DMS 273 (cell line): Measurements from ENCODE around the gene F8A1.
A peak's percentile ranks its signal among the peaks of the same experiment; 100 is the strongest.
"Not testable (repeated sequence)": the region's sequence is repeated elsewhere in the genome, so short reads cannot be mapped to it uniquely, and the experiment has no call there.

Experiments used
- DNase-seq: peaks from one replicate; lab custom pipeline; 2025; ENCODE audit not compliant: unreplicated experiment; lab: John Stamatoyannopoulos, UW

F8A1 gene

GRCh38 chrX:154886069-154886788 lies at the start of gene F8A1:
TSS of gene F8A1 (plus strand) at chrX:154886355. CDS start at chrX:154886375, 20 bp downstream.
- not testable (repeated sequence) for DNase-seq

GRCh38 chrX:154840856-154841255 lies 45.3 kb upstream of the F8A1 start:
- DNase-seq, result peak; percentile 72

- DNase-seq, result no peak
Observed at GRCh38 chrX:154850957-154851611, 35.1 kb upstream of the F8A1 start.

GRCh38 chrX:154855256-154855655 lies 30.9 kb upstream of the F8A1 start:
- DNase-seq, result no peak

- DNase-seq, result not testable (repeated sequence)
Observed at GRCh38 chrX:154868522-154868921, 17.6 kb upstream of the F8A1 start.

GRCh38 chrX:154873329-154873728 lies 12.8 kb upstream of the F8A1 start:
- no peak for DNase-seq

- not testable (repeated sequence) for DNase-seq
Observed at GRCh38 chrX:154884069-154884468, 2.1 kb upstream of the F8A1 start.

GRCh38 chrX:154885057-154885456 lies 1.1 kb upstream of the F8A1 start:
- DNase-seq, result not testable (repeated sequence)

GRCh38 chrX:154885549-154885948 lies 606 bp upstream of the F8A1 start:
- not testable (repeated sequence) for DNase-seq

- not testable (repeated sequence) for DNase-seq
Observed at GRCh38 chrX:154886789-154887221, 650 bp downstream of the F8A1 start.

- DNase-seq, result peak; percentile 66
Observed at GRCh38 chrX:154890990-154891639, 5.0 kb downstream of the F8A1 start.

GRCh38 chrX:154892296-154892695 lies 6.1 kb downstream of the F8A1 start:
- DNase-seq, result no peak

- DNase-seq, result no peak
Observed at GRCh38 chrX:154900323-154900722, 14.2 kb downstream of the F8A1 start.

GRCh38 chrX:154902408-154902807 lies 16.3 kb downstream of the F8A1 start:
- DNase-seq, result no peak

GRCh38 chrX:154908821-154909220 lies 22.7 kb downstream of the F8A1 start:
- no peak for DNase-seq

GRCh38 chrX:154910048-154910447 lies 23.9 kb downstream of the F8A1 start:
- not testable (repeated sequence) for DNase-seq

GRCh38 chrX:154910528-154910927 lies 24.4 kb downstream of the F8A1 start:
- not testable (repeated sequence) for DNase-seq

- DNase-seq, result no peak
Observed at GRCh38 chrX:154914052-154914451, 27.9 kb downstream of the F8A1 start.

GRCh38 chrX:154918060-154918483 lies 31.9 kb downstream of the F8A1 start:
- DNase-seq, result peak; percentile 95

GRCh38 chrX:154924771-154925170 lies 38.6 kb downstream of the F8A1 start:
- not testable (repeated sequence) for DNase-seq
